Heart left ventricle (tissue), 13 donors: ENCODE results near the gene STAB1.

Experiments used
- POLR2A ChIP-seq, 2 donors: fragments of 450-650 bp; IDR thresholded peaks; one replicate each; pipeline ENCODE4 v1.6.1; 2017; ENCODE audit warnings: antibody characterized with exemption in 2 of 2, mild to moderate bottlenecking in 2 of 2, moderate library complexity in 2 of 2
- TF ChIP-seq, protein P1 (sequence below), 12 donors: fragments of 200-600 bp; sonication (generic) in 4 of 12; IDR thresholded peaks; one replicate each; pipeline versions ENCODE4 v1.5.0 to v1.8.0; 2018 to 2022; ENCODE audit warnings: antibody characterized with exemption in 12 of 12, mild to moderate bottlenecking in 5 of 12
- donor health status: ischemic (EF 13 %, LVEDD 7.1; RV severe dilation, severe dysfunction).
- donor health status: DM: no; HTN: yes; CAD: no.
- donor health status: DM: no; HTN: no; CAD: no.
- donor health status: ischemic (EF 25% LVEDD 6.9; RV normal size, moderate dysfunction).
- donor health status: ischemic (EF 25% LVEDD 5.7; RV mildly dilated, moderate dysfunction).
- donor health status: ischemic (EF 35%, LVEDD 5.7; RV mildly dilated, moderate dysfunction).
- donor health status: nonischemic (EF 11% LVEDD 7.7; RV severe dilation, severe dysfunction).
- donor health status: DM: yes; HTN: yes; CAD: no.
- donor health status: PGD.
- donor health status: ischemic (EF 29% LVEDD 5.4; RV normal size, mild dysfunction).
- donor health status: nonischemic (EF 23%, LVEDD 6.1; RV moderate dilation, normal function).

DNA sequence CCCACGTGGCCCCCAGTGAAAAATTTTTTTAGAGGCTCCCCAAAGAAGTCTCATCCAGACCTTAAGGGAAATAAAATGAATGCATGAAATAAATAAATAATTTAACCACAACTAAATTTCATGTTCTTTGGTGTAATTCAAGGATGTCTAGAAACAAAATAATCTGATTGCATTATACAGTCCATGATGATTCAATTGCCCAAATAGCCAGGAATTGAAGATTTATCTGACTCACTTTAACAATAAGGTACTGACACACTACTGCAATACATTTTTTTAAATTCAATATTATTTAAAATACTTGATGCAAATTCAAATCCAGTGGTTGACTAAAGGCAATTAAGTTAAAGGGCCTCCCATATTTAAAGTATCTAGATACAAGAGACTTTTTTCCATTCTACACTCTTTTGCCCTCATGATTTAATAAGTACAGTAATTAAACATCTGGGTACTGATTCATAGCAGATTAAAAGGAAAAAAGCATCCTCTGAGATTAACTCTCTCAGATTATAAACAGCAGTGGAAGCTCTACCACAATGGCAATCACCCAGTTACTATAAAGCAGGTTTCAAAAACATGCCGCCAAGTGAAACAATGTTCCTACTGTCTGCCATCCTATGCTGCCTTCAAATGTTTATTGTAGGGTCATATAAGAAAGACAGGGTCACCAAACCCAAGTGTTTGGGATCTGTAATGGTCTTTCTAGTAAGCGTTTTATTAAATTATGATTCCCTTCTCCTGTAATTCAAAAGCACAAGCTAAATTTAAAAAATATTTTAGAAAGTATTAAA lies 51.2 kb downstream of the STAB1 start:
- TF ChIP-seq, protein P1, sequence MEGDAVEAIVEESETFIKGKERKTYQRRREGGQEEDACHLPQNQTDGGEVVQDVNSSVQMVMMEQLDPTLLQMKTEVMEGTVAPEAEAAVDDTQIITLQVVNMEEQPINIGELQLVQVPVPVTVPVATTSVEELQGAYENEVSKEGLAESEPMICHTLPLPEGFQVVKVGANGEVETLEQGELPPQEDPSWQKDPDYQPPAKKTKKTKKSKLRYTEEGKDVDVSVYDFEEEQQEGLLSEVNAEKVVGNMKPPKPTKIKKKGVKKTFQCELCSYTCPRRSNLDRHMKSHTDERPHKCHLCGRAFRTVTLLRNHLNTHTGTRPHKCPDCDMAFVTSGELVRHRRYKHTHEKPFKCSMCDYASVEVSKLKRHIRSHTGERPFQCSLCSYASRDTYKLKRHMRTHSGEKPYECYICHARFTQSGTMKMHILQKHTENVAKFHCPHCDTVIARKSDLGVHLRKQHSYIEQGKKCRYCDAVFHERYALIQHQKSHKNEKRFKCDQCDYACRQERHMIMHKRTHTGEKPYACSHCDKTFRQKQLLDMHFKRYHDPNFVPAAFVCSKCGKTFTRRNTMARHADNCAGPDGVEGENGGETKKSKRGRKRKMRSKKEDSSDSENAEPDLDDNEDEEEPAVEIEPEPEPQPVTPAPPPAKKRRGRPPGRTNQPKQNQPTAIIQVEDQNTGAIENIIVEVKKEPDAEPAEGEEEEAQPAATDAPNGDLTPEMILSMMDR (IDR thresholded peaks at IDR 0.05): no peak
- no peak for TF ChIP-seq POLR2A (IDR thresholded peaks at IDR 0.05)
